Stimulated activated CD8-positive, alpha-beta memory T cell treated with anti-CD3 and anti-CD28 coated beads, Interleukin-7, amount 100 ng/mL, for 48 hours (primary cell): ENCODE data around the gene MIER2.
A peak's percentile ranks its signal among the peaks of the same experiment; 100 is the strongest.
"Not testable (repeated sequence)": the region's sequence is repeated elsewhere in the genome, so short reads cannot be mapped to it uniquely, and the experiment has no call there.

Experiments
- DNase-seq, 2 donors: peaks; one replicate each; pipeline ENCODE4 v3.0.0-alpha.2; 2020; ENCODE audit warnings: low read depth in 1 of 2; ENCODE audit errors: extremely low read depth in 1 of 2

Gene MIER2

DNA sequence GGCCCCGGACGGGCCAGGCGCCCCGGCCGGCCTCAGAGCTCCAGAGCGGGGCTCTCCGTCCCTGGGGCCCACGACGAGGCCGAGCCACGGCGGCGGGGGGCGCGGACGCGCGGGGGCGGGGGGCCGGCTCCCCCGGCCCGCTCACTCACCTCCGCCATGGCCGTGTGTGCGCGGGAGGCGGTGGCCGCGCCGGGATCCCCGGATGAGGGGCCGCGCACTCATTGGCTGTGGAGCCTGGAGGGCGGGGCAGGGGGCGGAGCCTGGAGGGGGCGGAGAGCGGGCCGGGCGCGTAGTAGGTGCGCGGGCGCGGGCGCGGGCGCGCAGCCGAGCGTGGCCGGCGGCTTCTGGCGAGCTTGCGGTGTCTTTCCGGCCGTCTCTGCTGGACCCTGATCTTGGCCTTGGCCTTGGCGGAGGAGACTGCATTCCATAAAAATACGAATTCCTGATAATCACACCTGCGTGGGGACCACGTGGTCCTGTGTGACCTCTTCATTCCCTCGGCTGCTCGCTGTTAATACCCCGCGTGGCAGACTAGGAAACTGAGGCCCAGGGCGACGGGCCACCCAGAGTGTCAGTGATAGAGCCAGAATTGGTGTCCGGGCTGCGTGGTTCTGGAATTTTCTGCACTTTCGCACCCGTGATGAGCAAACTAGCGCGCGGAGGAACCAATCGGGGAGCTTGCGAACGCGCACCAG lies at the start of gene MIER2:
Gene MIER2 (minus strand): TSS at position 172 of the 695 bp plus-strand sequence. CDS start 14 bp downstream, at position 158.
- peak; percentile 72 to 75 for DNase-seq

DNA sequence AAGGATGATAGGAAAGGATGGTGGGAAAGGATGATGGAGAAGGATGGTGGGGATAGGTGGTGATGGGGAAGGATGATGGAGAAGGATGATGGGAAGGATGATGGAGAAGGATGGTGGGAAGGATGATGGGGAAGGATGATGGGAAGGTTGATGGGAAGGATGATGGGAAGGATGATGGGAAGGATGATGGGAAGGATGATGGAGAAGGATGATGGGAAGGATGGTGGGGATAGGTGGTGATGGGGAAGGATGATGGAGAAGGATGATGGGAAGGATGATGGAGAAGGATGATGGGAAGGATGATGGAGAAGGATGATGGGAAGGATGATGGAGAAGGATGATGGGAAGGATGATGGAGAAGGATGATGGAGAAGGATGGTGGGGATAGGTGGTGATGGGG lies 49.0 kb upstream of the MIER2 start:
- DNase-seq: not testable (repeated sequence)

DNA sequence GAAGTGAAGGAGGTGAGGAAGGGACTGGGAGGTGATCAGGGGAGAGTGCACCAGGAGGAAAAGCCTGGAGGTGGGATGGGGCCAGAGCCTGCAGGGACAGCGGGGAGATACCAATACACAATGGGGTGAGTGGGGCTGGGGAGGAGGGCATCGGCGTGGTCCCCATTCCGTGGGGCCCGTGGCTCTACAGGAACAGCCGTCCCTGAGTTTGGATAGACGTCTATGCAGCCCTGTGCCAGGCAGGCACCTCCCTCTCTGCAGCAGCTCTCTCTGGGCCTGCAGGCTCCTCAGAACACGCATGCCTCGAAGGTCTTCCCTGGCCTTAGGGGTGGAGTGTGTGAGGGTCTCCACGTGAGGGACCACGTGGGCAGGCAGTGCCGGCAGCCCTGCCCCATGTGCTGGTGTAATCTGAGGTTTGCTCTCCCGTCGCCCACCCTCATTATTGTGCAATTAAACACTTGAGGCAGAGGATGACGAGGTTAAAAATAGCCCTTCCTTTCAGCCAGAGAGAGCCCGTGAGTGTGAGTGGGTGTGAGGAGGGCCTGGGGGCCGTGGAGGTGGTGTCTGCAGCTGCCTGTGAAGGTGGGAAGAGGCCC lies 47.9 kb upstream of the MIER2 start:
- no peak for DNase-seq

DNA sequence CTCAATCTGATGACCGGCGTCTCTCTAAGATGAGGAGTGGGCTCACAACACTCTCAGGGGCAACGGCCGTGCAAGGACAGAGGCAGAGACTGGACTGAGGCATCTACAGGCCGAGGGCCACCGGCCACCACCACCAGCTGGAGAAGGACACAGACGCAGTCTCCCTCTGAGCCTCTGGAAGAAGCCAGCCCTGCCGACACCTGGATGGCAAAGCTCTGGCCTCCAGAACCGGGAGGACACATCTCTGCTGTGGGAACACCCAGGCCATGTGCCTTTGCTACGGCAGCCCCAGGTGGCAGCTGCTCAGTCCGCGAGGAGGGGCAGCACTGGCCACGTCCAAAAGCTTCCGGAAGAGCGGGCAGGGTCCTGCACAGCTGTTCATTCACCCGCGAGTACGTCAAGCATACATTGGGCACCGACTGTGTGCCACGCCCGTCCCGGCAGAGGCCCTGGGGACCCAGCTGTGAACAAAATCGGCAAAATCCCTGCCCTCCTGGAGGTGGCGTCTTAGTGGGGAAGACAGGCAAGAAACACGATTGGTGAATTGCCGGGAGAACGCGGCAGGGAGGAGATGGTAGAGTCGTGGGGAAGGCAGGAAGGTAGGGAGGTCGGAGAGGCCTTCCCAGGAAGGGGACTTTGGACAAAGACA lies 47.3 kb upstream of the MIER2 start:
- DNase-seq: no peak

DNA sequence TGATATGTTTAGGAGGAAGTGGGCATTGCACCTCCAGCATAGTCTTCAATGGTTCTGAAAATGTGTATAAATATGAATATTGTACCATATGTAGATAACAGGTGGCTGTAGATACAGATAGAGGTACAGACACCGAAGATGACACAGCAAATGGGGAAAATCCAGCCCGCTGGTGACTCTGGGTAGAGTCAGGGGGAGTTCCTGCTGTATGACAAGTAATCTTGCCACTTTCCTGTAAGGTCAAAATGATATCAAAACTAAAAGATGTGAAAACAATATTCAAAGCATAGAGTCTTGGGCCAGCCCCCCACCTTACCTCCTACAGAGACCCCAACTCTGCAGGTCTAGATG lies 46.6 kb upstream of the MIER2 start:
- no peak for DNase-seq

GRCh38 chr19:390386-391206 lies 46.0 kb upstream of the MIER2 start:
- no peak for DNase-seq

DNA sequence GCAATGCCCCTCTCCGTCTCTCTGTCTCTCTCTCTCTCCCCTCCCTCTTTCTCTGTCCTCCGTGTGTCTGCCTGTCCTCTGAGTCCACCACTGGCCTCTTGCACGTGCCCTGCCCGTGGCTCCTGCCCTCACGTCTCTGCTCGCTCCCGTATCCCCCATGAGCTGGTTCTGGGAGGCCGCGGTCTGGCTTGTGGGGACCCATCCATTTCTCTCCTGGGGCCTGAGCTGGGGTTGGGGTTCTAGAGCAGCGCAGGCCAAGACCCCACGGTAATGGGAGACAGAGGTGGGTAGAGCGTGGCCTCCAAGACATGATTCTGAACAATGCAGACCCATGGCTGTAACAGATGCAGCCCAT lies 45.3 kb upstream of the MIER2 start:
- no peak for DNase-seq

DNA sequence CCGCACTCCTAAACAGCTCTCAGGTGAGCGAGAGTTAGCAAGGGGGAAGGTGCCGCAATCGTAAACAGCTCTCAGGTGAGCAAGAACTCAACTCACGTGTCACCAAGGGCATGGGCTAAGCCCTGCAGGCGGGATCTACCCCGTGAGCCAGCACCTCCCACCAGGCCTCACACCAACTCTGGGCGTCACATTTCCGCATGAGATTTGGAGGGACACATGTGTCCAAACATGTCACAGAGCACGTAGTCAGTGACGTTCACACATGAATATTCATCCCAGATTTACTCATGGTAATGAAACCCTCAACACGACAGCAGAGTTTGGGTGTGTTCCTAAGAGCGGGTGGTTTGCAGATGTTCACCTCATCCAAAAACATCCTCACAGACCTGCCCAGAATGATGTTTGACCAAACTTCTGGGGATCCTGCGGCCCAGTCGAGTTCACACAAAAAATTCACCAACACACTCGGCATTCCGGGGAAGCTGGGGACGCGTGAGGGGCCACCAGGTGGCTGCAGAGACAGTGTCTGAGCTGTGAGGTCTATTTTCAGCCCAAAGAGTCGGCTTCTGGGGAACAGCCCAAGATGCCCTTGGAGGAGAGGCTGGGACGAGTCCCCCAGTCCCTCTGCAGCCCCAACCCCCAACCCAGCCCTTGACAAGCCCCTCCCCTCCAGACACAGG lies 44.8 kb upstream of the MIER2 start:
- DNase-seq: no peak

- DNase-seq: no peak
These were observed 44.1 kb upstream of the MIER2 start for GRCh38 chr19:388691-389090.

DNA sequence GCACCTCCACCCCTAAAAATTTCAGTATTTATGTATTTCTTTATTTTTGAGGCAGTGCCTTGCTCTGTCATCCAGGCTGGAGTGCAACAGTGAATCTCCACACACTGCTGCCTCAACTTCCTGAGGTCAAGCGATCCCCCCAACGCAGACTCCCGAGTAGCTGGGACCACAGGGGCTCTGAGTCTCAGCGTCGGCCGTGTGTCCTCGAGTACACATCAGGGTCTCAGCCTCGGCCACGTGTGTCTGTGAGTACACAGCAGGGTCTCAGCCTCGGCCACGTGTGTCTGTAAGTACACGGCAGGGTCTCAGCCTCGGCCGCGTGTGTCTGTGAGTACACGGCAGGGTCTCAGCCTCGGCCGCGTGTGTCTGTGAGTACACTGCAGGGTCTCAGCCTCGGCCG lies 43.2 kb upstream of the MIER2 start:
- DNase-seq: no peak

DNA sequence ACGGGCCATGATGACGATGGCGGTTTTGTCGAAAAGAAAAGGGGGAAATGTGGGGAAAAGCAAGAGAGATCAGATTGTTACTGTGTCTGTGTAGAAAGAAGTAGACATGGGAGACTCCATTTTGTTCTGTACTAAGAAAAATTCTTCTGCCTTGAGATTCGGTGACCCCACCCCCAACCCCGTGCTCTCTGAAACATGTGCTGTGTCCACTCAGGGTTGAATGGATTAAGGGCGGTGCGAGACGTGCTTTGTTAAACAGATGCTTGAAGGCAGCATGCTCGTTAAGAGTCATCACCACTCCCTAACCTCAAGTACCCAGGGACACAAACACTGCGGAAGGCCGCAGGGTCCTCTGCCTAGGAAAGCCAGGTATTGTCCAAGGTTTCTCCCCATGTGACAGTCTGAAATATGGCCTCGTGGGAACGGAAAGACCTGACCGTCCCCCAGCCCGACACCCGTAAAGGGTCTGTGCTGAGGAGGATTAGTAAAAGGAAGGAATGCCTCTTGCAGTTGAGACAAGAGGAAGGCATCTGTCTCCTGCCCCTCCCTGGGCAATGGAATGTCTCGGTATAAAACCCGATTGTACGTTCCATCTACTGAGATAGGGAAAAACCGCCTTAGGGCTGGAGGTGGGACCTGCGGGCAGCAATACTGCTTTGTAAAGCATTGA lies 42.2 kb upstream of the MIER2 start:
- DNase-seq: not testable (repeated sequence)

GRCh38 chr19:386189-386588 lies 41.6 kb upstream of the MIER2 start:
- DNase-seq: not testable (repeated sequence)

- DNase-seq: no peak
These were observed 40.2 kb upstream of the MIER2 start for GRCh38 chr19:384799-385169.

DNA sequence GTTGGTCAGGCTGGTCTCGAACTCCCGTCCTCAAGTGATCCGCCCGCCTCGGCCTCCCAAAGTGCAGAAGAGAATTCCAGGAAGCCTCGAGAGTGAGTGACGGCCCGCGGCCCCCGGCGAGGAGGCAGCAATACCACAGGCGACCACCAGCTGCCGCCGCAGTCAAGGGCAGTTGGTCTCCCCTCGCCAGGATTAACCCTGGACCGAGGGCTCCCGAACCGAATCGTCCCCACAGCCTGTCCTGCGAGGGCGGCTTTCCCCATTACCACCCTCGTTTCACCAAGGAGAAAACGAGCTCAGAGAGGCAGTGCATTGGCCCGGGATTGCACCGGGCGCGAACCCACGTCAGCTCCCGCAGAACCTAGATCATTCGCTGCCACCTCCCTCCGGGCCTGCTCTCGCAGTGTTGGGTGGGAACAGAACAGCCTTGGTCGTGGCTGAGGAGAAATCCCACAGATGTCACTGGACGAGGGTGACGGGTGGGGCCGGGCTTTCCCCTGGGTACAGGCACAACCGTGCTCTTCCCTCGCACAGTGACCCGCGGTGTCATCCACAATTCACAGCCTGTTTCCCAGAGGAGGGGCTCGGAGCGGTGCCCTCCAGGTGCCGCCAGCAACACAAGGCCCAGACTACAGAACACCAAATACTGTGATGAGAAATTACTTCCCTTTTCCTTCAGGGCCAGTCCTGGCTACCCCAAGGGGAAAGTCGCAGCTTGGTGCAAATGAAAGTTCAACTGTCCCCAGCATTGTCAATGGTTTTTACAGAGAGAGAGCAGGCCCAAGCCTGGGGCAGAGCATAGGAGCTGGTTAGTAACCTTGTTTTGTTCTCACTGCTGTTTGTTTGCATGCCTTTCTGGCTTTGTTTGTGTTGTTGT lies 39.6 kb upstream of the MIER2 start:
- no peak for DNase-seq

DNA sequence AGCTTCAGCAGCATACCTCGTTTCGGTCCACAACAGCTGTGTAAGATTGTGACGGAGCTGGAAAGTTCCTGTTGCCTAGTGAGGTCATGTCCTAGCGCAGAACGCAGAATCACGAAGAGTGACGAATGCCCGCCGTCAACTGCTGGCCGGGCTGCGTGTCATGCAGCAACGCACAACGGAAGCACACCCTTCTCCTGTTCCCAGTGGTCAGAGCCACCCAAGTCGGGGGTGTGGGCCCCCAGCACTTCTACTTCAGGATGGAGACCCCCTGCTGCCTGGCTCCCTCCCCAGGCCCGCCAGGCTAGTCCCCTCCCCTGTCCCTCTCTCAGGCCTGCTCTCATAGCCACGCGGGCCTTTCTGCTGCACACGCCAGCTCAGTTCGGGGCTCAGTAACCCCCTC lies 38.4 kb upstream of the MIER2 start:
- no peak for DNase-seq

GRCh38 chr19:382578-382977 lies 38.0 kb upstream of the MIER2 start:
- DNase-seq: peak in 1 of 2 donors; percentile 39

DNA sequence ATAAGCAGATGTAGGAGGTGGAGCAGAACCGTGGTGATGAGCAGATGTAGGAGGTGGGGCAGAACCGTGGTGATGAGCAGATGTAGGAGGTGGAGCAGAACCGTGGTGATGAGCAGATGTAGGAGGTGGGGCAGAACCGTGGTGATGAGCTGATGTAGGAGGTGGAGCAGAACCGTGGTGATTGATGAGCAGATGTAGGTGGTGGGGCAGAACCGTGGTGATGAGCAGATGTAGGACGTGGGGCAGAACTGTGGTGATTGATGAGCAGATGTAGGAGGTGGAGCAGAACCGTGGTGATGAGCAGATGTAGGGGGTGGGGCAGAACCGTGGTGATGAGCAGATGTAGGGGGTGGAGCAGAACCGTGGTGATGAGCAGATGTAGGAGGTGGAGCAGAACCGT lies 37.3 kb upstream of the MIER2 start:
- DNase-seq: not testable (repeated sequence)

DNA sequence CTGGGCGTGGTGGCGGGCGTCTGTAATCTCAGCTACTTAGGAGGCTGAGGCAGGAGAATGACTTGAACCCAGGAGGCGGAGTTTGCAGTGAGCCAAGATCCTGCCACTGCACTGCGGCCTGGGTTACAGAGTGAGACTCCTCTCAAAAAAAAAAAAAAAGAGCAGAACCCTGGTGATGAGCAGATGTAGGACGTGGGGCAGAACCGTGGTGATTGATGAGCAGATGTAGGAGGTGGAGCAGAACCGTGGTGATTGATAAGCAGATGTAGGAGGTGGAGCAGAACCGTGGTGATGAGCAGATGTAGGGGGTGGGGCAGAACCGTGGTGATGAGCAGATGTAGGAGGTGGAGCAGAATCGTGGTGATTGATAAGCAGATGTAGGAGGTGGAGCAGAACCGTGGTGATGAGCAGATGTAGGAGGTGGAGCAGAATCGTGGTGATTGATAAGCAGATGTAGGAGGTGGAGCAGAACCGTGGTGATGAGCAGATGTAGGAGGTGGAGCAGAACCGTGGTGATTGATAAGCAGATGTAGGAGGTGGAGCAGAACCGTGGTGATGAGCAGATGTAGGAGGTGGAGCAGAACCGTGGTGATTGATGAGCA lies 36.1 kb upstream of the MIER2 start:
- DNase-seq: not testable (repeated sequence)

GRCh38 chr19:379796-380195 lies 35.2 kb upstream of the MIER2 start:
- no peak for DNase-seq
